ENCODE data around the gene MAN1A2.

The MAN1A2 gene

DNA sequence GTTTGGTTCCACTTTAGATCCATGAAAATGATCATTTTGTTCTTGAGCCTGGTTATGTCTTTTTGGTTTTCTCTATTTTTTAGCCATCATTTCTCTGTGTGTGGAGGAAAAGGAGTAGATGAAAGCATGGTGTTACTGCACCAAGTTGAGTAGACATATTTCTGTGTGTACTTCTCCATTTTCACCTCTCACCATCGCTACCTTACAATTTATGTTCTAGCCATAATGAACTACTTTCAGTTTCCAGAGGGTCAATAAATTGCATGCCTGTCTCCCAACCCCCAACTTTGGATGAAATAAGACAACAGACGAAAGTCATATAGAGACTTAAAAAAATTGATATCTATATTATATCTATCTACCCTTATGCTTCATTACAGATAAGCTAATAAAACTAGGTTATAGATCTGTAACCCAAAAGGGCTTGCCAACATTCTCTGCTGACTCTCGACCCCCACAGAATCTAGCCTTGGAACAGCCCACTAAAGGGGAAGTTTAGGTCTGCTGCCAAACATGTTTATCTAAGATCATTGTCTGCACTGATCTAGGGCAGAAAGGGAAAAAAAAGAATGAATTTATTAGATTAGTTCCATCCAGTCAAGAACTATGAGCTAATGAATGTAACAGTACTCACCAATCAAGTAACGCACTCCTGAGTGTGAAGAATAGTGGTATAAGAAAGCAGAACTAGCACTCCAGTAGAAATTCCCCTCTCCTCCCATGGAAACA, 7.5 kb upstream of the MAN1A2 start:
- DNase-seq (ENCODE audit: low read depth, low spot score) = no peak

DNA sequence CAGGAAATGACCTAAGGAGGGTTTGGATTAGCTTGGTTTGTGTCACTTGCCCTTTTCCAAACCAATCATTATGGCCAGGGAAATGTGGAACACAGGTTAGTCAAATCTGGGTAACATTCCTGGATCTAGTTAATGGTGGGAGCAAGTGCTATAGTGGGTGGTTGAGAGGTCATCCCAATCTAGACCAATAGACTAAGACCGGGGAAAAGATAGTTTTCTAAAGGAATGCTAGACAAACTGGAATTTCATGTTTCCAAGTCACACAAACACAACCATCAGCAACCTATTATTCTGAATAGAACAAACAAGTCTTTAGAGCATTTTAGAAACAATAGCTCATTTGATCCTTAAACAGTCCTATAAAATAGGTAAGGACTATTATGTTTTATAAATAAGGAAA, 4.3 kb upstream of the MAN1A2 start:
- DNase-seq (ENCODE audit: low read depth, low spot score) = no peak

DNA sequence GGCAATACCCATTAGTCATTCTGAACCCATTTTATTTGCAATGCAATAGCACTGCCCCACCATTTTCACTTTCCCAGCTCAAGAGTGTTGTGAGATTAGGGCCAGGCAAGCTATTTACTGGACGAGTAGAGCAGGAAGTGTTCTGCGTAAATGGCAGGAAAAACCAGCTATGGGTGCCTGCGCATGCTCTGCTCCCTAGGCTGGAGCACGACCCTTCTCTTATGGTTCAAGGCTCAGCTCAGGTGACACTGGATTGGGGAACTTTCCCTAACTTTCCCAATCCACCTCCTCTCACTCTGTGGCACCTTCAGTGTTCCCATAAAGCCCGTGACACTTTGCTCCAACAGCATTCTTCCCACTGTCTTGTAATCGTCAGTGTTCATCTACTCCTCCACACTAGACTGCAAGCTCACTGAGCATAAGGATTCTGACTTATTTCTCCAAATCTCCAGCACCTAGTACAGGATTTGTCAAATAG, 3.6 kb upstream of the MAN1A2 start:
- no peak for DNase-seq (ENCODE audit: low read depth, low spot score)

DNA sequence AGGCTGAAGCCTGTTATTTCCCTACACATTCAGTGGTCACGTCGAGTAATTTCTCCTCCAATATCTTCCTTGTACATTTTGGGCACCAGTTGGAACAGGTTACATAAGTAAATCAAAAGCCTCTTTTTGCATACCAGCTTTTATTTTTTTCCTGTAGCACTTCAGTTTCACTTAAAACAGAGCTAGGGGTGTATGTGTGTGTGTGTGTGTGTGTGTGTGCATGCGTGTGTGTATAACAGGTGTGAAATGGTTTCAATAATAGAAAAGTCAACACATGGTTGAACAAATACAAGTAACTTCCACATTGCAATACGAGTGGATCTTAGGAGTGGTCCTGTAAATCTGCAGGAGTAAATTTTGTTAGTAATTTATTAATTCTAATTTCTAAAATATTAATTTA, 3.0 kb upstream of the MAN1A2 start:
- no peak for DNase-seq (ENCODE audit: low read depth, low spot score)

DNA sequence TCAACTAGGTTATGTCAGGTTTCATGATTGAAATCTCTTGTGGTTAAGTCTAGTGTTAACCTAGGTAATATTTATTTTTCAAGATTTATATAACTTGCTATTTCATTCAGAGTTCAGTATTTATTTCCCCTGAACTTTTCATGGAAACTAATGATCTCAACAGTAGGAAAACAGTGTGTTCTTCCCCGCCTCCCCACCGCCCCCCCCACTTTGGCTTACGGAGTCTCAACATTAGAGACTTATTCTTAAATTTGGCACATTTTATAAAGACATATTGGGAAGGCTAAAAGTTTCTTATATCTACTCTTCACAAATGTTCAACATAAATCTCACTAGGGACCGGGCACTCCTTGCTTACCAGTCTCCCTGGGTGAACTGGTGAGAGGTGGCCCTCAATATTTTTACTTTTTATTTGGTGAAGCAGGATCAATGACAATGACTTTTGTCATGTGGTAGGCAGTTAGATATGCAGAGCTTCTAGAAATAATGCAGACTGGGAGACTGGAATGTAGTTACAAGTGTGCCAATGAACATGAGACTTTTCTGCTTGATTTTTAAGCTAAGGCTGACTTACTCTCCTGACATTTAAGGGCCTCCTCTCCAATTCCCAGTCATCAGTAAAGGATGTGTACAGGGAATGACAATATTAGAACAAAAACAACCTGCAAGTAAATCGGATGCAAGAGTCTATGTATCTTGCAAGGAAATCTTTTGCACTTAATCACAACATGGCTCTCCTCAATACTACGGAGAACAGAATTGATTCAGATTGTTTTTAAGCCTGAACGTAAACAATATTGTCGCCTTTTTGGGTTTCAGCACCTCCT, 1.7 kb upstream of the MAN1A2 start:
- DNase-seq (ENCODE audit: low read depth, low spot score) = no peak

DNA sequence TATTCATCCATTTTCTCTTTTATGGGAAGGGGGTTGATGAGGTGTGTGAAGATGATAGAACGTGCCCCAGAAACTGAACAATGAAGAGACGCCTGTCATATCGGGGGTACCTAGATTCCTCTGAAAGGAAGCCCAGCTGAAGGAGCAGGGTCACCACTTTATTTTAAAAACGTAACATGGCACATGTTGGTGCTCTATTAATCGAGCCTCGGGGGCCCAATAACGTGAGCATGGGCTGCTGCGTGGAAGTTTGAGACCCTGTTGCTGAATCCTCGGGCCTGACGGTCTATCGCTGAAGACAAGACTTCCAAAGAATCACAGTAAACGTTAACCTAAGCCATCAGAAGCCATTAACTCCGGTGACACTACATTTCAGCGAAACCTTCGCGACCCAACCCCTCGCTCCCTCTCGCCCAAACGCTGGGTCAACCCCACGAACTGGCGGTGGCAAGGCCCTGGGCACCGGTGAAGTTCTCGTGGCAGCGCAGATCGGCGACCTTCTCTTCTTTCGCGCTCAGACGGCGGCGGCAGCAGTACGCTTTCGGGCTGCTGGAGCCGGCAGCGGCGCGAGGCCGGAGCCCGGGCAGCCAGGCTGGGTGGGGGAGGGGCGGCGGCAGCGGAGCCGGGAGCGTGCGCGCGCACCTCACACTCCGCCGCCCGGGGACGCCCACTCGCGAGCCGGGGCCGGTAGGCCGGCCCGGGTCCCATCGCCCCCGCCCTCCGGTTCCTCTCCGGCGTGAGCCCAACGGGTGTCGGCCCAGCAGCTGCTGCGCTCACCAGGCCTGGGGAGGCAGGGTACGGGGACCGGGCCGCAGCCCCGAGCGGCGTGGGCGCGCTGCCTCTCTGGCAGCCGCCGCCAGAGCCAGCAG, 838 bp upstream of the MAN1A2 start:
- peak; percentile 26 for DNase-seq (ENCODE audit: low read depth, low spot score)

DNA sequence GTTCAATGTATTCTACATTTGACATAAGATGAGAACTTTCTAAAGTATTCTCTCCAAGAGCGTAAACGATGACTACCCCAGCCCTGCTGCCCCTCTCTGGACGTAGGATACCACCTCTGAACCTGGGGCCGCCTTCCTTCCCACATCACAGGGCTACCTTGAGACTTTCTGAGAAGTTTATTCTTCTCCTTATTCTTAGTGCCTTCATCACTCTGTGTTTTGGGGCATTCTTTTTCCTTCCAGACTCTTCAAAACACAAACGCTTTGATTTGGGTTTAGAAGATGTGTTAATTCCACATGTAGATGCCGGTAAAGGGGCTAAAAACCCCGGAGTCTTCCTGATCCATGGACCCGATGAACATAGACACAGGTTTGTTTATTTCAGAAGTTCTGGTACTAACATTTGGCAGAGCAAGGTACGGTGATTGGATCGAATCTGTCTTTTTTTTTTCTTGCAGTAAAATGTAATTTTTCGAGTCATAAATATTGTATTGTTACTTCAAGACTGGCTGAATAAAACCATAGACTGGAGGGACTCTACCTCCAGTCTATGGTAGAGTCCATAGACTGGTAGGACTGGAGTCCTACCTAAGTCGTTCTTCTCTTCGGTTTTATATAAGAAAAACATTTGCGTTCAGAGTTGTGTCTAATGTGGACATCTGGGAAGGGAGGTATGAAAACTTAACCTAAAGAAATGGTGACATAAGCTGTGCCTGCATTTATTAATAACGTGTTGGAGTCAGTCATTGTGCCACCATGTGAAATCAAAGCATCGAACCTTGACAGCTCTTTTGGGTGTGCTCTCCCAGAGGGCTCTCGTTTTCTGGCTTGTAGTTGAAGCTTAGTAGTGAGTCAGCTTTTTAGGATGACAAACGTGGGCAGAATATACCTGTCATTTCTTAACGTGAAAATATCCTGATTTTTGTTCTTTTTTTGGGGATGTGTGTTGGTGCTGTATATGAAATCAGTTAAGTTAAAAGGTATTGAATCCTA, 1.2 kb downstream of the MAN1A2 start:
- DNase-seq (ENCODE audit: low read depth, low spot score) = no peak

DNA sequence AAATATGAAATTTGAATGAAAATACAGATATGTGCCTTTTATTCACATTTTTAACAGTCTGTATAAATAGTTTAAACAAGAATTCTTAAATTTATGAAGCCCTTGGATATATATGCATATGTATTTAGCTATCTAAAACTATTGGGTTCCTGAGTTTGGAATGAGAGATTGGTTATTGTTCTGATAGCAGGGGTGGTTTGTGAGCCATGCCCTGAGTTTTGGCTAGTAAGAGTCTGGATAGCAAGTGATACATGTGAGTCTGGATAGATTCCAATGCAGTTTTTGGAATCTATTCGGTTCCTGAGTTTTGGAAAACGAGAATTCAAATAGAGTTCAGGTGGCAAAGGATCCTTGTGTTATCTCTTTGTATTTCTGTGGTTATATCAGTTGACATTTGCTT, 2.8 kb downstream of the MAN1A2 start:
- DNase-seq (ENCODE audit: low read depth, low spot score) = no peak

DNA sequence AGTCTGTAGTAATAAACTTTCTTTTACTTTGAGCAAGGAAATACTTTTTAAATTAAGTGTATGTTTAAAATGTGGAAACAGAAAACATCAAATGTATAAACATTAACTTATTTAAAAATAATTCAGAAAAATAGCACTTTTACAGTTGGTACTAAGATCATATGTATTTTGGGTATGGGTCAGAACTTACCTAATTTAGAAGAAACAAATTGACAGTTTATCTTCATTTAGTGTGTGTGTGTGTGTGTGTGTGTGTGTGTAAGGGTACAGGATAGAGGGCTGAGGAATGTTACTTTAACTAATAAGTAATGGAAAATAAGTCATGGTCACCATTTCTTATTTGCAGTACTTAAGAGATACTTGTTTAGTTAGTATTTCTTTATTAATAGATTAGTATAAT, 3.3 kb downstream of the MAN1A2 start:
- no peak for DNase-seq (ENCODE audit: low read depth, low spot score)

DNA sequence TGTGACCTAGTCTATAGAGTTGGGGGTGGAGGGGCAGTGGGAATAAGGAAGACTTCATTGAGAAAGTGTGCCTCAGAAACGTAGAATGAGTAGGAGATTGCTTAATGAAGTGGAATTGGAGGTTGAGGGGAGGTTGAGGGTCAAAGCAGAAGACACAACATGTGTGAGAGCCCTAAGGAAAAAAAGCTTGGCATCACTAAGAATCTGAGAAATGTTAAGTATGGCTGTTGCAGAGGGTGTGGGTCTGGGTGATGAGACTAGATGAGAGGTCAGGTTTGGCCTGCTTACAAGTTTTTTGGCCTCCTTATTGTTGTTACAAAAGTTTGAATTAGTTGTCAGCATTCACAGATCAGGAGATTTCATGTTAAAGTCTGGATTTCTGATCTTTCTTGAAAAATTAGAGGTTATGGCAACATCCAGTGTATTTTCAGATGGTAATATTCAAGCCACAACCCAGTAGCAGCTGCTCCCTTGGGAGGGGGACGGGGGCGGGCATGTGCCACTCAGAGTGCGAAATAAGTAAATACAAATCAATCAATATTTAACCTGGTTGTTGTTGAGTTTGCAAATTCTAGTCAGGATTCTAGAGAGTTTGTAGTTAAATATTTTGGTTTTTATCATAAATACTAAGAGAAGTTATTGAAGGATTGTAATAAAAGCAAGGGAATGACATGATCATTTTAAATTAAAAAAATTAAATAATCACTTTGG, 4.3 kb downstream of the MAN1A2 start:
- no peak for DNase-seq (ENCODE audit: low read depth, low spot score)

DNA sequence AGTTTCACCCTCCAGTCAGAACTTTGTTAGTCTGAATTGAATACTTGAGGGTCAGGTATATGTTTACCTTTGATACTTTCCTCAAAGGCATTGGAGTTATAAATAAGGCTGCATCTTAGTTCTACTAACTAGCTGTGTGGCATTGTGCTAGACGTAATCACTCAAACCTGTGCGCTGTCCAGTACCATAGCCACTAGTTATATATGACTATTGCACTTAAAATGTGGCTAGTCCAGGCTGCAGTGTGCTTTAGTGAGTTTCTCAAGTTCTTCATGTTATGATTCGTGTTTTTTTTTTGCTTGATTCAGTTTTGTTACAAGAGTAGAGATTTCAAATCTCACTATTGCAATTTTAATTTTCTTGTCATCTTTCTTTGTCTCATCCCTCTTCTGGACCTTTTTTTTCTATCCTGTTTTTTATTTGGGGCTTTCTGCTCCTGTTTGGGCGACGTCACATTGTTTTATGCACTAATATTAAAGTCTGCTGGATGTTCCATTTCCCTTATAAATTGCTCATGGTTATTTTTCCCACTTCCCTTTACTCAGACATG, 5.7 kb downstream of the MAN1A2 start:
- no peak for DNase-seq (ENCODE audit: low read depth, low spot score)

DNA sequence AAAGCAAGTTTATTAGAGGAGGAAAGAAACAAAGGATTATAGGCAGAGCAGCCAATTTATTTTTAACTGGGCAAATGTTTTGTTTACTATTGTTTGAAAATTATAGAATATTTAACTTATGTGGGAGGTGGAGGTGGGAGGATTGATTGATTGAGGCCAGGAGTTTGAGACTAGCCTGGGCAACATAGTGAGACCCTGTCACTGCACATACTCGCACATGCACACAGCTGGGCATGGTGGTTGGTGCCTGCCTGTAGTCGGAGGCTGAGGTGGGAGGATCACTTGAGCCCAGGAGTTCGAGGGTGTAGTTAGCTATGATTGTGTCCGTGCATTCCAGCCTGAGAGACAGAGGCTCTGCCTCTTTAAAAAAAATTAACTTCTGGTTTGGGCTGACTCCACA, 6.7 kb downstream of the MAN1A2 start:
- DNase-seq (ENCODE audit: low read depth, low spot score) = no peak

DNA sequence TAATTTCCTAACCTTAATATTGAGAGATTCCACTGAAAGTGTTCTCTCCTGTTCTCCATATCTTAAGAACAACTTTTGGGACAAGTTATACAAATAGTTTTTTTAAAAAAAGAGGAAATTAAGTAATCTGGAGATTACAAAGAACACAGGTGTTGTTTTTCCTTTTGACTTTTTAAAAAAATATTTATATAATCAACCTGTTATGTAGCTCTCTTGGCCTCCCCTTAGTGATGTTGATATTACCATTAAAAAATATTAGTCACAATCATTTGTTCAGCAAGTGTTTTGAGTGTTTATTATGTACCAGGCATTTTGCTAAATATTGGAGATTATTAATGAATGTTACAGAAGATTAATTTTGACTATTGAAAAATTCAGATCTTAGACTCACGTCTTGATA, 8.1 kb downstream of the MAN1A2 start:
- no peak for DNase-seq (ENCODE audit: low read depth, low spot score)

DNA sequence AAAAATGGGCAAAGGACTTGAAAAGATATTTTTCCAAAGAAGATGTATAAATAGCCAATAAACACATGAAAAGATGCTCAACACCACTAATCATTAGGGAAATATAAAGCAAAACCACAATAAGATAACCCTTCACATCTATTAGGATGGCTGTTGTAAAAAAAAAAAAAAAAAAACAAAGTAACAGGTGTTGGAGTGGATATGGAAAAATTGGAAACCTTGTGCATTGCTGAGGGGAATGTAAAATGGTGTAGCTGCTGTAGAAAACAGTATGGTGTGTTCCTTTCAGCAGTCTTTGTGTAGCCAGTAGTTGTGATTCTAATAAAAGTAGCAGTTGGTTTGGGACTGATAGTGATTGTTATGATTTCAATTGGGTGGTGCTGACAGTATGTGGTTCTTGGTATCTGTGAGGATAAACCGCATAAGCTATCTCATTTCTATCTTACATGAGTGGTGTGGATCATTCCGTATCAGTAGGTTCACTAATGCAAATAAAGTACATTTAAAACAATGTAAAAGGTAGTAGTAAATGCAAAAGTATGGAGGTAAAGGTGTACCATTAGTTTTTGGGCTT, 19.9 kb downstream of the MAN1A2 start:
- DNase-seq (ENCODE audit: low read depth, low spot score) = no peak

DNA sequence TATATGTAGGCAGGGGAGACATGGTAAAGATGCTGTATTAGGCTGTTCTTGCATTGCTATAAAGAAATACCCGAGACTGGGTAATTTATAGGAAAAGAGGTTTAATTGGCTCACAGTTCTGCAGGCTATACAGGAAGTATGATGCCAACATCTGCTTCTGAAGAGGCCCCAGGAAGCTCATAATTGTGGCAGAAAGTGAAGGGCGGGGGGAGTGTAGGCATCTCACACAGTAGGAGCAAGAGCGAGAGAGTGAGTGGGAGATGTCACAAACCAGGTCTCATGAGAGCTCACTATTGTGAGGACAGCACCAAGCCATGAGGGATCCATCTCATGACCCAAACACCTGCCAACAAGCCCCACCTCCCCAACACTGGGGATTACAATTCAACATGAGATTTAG, 21.1 kb downstream of the MAN1A2 start:
- DNase-seq (ENCODE audit: low read depth, low spot score) = no peak

DNA sequence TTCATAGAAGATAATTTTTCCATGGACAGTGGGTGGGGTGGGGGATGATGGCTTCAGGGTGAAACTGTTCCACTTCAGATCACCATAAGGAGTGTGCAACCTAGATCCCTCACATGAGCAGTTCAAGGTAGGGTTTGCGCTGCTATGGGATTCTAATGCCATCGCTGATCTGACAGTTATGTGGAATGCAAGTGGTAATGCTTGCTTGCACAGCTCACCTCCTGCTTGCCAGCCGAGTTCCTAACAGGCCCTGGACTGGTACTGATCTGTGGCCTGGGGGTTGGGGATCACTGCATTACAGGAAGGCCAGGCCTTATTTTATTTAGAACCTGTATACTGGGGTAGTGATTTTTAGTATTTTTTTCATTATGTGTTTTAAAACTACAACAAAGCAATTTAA, 22.0 kb downstream of the MAN1A2 start:
- no peak for DNase-seq (ENCODE audit: low read depth, low spot score)

DNA sequence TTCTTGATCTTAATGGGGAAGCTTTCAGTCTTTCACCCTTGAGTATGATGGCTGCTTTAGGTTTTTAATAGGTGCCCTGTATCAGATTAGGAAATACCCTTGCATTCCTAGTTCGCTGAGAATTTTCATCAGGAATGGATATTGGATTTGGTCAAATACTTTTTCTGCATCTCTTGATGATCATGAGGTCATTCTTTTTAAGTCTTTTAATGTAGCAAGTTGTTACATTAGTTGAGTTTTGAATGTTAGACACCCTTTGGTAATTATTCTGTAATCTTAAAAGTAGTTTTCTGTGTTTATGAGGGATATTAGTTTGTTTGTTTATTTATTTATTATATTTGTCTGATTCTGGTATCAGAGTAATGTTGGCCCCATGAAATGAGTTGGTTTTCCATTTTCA, 22.5 kb downstream of the MAN1A2 start:
- no peak for DNase-seq (ENCODE audit: low read depth, low spot score)

DNA sequence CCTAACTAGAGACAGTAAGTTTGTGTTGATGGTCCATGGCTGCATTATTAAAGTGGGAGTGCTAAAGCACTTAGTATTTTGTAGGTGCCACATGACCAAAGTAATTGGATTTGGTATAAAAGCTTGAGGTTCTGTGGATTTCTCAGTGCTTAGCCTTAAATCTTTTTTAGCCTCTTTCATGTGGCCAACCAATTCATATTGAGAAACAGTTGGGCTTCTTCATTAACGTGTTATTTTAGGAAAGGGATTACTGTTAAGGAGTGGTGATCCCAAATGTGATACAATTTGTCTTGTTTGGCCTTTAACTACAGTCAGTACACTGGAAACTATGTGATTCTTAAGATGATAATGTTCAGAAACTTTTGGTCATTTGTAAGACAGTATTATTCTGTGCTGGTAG, 25.5 kb downstream of the MAN1A2 start:
- no peak for DNase-seq (ENCODE audit: low read depth, low spot score)

DNA sequence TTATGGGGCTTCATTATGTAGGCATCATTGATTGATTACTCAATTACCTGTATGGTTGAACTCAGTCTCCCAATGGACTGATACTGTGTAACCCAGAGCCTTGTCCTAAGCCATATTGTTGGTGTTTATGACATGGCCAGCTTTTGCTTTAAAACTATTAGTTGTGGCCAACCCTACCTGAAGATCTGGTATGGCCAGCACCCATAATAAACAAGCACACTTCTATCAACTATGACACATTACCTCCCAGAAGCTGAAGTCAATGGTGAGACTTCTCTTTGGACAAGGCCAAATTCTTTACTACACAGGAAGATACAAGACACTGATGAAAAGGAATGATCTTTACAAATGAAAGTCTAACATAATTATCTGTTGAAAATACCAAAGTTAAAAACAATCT, 28.8 kb downstream of the MAN1A2 start:
- DNase-seq (ENCODE audit: low read depth, low spot score) = no peak

DNA sequence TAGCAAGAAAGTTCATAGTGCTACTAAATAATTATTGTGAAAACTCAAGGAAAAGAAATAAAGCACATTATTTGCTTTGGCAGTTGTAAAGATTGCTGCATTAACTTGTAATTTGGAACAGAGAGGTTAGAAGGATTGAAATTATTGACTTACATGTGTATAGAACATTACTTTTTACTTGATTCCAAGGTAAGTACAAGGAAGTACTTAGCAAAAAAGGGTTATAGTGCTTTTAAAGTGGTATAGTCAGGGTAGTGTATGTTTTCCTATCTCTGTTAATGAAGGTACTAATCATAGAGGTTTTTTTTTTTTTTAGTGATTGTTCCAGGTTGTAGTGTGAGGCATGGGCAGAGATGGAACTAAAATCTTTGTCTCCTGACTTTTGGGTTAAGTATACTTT, 29.4 kb downstream of the MAN1A2 start:
- no peak for DNase-seq (ENCODE audit: low read depth, low spot score)

All from brain pericyte (primary cell).